NCI-H1930 (cell line): Measurements from ENCODE around the gene IGFL2.
"Not testable (repeated sequence)": the region's sequence is repeated elsewhere in the genome, so short reads cannot be mapped to it uniquely, and the experiment has no call there.

ENCODE experiments used
- DNase-seq, 2 experiments: peaks; one replicate each; lab custom pipeline; 2025; lab: John Stamatoyannopoulos, UW

The IGFL2 gene

DNA sequence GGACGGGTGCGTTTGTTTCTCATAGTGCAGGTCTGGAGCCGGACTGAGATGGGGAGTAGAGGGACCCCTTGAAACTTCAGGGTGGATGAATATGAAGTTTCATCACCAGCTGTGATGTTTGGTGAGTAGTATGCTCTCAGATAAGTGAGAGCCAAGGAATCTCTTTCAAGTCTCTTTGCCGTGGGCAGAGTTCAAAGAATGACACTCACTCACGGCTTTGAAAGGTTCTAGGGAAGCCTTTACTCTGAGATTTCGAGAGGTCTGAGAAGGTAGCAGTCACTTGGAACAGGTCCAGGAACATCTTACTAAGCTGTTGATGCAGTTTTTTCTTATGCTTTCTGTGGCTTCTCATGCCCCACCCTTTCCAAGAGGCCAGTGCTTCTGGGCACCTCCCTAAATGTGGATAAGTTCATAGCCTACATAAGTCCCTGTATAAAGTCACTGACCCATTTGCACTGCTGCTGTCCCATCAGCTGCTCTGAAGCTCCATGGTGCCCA, at the start of gene IGFL2:
TSS of gene IGFL2 (plus strand) at position 448 of the 498 bp plus-strand sequence. CDS start at position 489, 41 bp downstream.
- no peak for DNase-seq

DNA sequence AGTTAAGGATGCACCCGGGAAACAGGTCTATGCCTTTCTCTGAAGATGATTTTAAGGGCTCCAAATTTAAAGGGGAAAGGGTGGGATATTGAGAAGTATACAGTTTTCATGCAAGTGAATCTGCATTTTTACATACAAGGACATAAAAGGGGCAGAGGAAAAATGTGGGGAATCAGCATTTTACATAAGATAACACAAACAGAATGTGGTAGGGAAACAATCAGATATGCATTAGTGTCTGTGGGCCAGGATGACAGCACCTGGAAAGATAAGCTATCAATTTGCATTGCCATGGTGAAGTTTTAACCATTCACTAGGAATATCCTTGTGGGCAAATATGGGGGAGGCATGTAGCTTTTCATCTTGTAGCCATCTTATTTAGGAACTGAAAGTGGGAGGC, 47.7 kb upstream of the IGFL2 start:
- DNase-seq, result no peak

DNA sequence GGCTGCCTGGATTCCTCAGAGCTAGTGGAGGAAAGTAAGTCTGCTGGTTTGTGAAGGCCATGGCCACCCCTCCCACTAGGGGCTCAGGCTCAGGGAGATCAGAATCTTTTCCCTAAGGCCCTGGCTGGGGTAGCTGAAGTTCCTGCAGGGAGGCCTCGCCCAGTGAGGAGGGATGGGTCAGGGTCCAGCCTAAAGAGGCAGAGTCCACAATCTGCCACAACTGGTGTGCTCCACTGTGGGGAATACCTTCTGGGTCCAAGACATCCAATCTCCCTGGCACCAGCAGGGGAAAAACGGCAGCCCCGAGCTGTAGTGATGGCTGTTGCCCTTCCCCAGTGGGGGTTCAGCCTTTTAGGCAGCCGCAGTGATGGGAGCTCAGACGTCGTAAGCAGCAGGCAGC, 46.7 kb upstream of the IGFL2 start:
- no peak for DNase-seq

DNA sequence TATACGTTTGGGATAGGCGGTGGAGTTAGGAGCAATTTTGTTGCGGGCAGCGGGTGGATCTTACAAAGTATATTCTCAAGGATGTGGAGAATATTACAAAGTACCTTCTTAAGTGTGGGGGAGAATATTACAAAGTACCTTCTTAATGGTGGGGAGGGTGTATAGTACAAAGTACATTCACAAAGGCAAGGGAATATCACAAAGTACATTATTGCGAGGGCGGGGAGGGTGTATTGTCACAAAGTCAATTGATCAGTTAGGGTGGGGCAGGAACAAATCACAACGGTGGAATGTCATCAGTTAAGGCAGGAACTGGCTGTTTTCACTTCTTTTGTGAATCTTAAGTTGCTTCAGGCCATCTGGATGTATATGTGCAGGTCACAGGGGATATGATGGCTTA, 45.7 kb upstream of the IGFL2 start:
- not testable (repeated sequence) for DNase-seq

DNA sequence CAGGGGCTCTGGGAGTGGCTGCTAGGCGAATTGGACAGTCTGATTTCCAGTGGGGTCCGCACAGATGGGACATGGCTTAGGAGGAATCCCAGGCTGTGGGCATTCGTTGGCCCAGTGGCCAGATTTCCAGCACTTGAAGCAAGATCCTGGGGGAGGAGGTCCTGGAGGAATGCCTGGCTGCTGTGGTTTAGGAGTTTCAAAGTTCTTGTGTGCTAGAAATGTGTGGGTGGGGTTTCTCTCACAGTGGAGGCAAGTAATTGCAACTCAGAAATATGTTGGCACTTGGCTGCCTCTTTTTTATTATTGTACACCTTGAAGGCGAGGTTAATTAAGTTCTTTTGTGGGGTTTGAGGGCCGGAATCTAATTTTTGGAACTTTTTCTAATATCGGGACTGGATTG, 40.7 kb upstream of the IGFL2 start:
- DNase-seq, result no peak

DNA sequence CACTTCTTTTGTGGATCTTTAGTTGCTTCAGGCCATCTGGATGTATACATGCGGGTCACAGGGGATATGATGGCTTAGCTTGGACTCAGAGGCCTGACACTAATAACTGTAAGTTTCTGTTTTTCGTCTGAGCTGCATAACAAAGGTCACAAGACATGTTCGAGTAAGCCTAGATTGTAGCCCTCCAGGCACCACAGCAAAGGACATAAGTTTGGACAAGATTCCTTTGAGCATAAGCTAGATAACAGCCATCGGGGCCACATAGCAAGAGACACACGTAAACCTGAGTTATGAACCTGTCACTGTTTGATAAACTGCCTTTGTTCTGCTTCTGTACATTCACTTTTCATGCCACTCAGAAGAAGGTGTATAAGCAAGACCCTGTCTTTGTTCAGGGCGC, 38.2 kb upstream of the IGFL2 start:
- no peak for DNase-seq

DNA sequence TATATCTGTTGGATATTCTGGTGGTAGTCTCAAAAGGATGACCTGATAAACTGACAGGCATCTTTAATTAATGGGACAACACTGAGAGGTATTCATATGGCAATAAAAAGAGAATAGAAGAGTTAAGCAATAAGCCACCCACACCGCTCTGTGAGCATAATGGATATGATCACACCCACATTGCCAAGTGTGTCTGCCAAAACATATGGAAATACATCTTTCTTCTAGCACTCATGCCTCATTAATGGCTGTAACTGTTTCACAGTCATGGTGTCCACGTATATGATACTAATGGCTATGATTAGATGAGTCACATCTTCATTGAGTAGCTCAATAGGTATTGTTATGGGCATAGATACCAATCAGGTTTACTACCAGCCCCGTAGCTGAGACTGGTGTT, 36.7 kb upstream of the IGFL2 start:
- DNase-seq, result peak; percentile 33 to 81

DNA sequence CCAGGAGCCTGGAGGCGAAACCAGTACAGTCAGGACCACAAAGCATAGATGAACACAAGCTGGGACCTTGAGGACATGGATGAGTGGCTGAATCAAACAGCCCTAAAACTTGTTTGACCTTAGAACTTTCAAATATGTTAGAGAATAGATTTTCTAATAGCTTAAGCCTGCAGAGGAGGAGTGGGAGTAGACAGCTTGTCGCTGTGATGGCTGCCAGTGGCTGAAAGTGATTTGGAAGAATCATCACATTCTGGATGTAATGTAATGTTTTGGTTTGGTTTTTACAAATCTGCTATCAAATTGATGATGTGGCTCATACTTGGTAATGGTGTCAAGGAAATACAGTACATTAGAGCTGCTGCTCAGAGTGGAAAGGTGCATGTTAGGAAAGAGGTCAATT, 35.5 kb upstream of the IGFL2 start:
- no peak for DNase-seq

DNA sequence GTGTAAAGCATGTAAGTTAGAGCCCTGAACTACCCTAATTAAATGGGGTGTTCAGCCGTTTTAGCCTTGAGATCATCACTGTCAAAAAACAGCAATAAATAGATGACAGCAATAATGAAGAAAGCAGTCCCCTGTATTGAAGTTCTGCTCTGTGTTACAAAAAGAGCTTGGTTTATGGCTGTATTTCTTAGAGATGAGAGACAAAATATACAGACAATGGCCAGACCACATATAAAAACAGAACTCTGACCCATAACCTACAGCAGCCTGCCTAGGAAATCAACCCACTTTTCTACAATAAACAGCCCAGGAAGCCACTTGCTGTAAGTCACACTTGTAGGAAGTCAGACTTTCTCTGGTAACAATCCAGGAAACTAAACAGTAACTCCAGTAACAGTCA, 34.3 kb upstream of the IGFL2 start:
- DNase-seq, result no peak

DNA sequence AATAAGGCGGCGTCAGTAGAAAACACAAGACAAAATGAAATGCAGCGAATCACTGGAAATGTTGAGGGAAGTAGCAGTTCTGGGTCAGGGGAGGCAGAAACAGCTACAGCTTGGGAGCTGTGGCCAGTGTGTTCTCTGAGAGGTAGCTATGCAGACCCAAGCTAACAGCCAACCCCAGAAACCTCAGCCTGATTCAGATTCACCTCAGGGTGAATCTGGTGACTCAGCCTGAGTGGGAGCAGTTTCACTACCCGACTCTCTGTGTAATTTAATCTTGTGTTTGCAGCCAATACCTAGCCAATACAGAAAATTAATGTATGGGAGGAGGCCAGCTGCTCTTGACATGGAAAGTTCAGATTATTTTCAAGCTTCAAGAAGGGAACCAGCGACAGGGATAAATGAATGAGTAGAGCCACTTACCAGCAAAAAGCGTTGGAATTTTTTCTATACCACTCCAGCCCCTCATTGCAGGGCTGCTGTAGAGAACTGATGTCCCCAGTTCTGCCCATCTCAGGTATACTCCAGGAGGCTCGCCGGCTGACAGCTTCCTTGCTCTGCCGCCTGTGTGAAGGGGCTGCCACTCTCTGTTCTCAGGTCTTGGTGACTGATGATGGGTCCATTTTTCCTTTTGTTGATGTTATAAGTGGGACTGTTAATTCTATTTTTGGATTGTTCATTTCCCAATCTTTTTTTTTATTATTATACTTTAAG, 32.5 kb upstream of the IGFL2 start:
- DNase-seq, result no peak

DNA sequence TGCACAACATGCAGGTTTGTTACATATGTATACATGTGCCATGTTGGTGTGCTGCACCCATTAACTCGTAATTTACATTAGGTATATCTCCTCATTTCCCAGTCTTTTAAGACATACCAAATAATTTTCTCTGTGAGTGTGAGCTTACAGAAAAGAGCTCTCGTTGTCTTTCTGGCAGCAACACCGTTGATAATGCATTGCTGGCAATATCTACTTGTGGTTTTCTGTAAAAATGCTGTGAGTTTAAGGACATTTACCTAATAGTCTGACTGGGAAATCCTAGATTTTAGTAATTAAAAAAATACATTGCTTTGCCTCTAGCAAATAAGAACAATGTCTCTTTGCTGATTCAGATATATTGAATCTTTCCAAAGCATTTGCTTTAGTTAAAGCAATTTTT, 31.9 kb upstream of the IGFL2 start:
- DNase-seq, result no peak

DNA sequence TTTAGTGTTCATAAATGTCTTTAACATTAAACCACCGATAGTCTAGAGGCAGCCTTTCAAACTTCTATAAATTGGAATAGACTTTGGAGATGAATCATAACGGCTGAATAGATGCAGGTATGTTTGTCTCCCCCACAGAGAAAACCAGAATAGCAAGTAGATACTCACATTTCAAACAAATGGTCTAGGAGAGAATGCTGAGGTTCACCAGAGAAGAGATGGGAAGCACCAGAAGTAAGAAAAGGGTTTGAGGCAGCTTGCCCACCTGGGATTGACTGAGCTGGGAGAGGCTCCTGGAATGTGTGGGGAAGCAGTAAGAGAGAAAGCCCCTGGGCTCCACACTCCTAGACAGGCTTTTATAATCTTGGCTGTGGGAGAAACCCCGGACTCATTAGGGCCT, 29.9 kb upstream of the IGFL2 start:
- no peak for DNase-seq

DNA sequence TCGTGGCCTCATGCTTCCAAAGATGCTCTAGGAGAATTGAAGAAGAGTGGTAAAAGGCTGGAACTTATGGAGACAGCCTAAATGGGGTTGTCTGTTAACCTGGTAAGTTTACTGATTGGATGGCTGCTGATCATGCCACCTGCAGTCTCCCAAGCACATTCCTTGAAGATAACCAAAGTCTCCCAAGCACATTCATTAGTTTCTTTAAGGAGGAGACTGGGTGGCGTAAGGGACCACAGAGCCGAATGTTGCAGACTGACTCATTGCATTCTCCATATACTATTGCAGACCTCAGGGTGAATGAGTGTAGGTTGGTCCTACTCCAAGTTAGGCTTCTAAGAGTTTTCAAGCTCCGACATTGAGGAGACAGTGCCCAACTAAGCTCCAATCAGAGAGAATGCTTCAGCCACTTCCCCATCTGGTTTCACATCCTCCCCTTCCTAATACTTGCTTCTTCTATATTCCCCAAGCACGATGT, 23.4 kb upstream of the IGFL2 start, which contains the start of gene IGFL3:
TSS of gene IGFL3 (minus strand) at position 51 of the 478 bp plus-strand sequence. CDS start at position 12, 39 bp downstream.
- DNase-seq, result no peak

DNA sequence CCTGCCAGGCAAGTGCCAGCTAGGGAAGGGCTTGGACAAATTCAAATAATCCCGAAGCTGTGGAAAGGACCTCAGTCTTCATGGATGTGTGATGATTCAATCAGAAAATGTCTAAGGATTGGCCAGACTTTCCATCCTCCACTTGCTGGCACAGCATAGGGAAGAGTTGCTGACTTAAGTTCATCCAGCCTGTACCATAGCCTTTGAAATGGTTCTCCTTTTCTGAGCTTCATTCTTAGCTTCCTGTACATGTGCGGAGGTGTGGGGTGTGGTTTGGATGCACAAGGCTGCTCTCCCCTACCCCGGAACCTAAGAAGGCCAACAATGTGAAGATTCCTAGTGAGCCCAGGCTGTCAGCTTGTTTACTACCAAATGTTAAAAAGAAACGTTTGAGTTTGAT, 22.6 kb upstream of the IGFL2 start:
- DNase-seq, result no peak

DNA sequence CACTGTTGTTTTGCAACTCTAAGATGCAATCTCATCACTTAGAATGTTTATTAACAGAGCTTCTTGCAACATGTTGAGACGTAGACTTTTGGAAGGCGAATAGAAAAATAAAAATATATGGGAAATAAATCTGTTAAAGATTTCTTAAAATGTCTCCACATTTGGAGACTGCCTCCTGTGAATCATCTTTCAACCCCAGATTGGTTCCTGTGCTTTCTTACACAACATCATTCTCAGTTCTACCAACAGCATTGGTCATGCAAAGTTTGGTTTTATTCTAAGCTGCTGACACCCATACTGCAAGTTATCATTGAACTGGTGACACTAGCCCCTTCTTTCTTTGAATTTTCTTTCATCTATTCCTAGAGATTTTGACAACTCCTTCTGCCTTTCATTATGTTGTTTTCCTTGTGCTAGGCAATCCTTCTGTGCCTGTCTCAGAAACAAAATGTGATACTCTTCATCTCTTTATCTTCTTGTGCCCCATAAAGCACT, 21.9 kb upstream of the IGFL2 start:
- DNase-seq, result no peak

DNA sequence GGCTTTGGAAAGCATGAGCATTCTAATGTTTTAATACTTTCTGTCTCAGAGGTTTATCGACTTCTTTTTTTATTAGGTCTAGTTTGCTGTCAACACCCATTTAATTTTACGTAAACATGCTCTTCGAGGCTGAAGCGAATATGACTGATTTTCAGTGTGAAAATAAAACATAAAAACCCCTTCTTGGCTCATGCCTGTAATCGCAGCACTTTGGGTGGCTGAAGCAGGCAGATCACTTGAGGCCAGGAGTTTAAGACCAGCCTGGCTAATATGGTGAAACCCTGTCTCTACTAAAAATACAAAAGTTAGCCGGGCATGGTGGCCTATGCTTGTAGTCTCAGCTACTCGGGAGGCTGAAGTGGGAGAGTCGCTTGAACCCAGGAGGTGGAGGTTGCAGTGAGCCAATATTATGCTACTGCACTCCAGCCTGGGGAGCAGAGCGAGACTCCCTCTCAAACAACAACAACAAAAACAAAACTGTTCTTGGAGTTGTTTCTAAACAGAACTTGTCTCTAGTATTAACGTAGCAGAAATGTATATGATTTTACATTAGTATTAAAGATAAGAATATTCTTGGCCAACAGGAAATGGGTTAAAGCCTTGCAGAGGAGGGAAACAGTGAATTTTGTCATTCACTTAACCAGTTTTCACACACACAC, 16.4 kb upstream of the IGFL2 start:
- DNase-seq, result no peak

DNA sequence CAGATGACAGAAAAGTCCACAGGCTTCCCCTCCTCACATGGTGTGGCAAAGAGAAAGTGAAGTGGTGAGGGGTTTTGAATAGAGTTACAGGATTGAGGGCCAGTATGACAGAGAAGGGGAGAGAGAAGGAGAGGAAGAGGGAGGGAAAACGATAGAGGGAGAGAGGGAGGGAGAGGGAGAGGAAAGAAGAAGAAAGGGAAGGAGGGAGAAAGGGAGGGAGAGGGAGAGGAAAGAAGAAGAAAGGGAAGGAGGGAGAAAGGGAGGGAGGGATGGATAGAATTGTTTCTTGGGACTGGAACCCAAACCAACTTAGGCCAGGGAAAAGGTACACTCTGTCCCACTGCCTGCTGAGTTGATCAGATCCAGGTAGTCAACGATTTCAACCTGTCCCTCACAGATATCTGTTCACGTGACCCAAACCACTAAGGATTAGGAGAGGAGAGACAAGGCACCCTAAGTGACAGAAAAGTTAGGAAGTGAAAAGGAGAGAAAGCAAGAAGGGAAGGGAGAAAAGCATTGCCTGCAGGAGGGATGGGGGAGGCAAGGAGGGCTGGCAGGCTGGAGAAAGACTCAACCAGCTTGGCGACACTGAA, 15.4 kb upstream of the IGFL2 start:
- DNase-seq, result no peak

DNA sequence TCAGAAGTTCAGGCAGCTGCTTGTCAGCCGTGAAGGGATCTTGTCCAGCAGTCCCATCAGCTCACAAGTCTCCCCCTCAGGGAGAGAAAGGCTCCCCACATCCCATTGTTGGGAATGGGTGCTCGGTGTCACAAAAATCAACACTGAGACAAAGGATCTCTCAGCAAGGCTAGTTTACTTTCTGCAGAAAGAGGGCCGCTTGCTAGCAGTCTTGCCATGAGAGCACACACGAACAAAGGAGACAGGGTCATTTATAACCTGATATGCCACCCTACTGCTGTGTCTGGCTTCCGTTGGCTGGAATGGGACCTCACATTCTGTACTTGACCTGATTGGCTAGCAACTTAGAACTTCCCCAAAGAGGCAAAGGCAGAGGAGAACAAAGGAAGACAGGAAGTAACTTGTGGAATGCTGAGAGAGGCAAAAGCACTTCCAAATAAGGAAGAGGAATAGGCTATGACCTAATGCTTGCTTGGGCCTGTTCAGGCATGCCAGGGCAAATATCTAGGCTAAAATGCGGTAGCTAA, 14.9 kb upstream of the IGFL2 start:
- DNase-seq, result peak in 1 of 2 experiments; percentile 42

DNA sequence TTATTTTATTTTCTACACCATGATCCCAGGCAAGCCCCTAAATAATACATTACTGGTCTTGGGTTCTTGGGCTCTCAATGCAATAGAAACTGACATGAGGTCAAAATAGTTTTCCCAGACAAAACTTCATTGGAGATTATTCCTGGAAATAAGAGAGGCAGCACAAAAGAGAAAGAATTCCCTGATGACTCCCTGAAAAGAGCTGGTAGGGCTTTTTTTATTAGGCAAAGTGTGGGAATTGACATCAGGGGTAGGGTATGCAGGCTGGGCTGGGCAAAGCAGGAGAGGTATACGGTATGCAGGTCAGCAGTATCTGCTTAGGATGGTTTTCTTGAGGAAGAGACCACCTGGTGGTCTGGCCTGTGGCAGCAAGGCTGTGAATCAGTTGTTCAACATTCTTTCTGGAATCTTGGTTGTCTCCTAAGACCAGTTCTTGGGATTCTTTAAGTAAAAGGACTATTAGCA, 14.2 kb upstream of the IGFL2 start:
- no peak for DNase-seq

DNA sequence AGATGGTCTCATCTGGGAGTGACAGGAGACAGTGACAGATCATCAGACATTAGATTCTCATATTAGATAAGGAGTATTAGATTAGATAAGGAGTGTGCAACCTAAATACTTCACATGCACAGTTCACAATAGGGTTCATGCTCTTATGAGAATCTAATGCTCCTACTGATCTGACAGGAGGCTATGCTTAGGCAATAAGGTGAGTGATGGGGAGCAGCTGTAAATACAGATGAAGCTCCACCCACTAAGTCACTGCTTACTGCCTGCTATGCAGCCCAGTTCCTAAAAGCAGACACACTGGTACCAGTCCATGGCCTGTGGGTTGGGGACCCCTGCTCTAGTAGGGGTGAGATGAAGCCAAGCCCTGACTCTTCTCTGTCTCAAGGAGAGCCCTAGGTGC, 13.5 kb upstream of the IGFL2 start:
- no peak for DNase-seq

DNA sequence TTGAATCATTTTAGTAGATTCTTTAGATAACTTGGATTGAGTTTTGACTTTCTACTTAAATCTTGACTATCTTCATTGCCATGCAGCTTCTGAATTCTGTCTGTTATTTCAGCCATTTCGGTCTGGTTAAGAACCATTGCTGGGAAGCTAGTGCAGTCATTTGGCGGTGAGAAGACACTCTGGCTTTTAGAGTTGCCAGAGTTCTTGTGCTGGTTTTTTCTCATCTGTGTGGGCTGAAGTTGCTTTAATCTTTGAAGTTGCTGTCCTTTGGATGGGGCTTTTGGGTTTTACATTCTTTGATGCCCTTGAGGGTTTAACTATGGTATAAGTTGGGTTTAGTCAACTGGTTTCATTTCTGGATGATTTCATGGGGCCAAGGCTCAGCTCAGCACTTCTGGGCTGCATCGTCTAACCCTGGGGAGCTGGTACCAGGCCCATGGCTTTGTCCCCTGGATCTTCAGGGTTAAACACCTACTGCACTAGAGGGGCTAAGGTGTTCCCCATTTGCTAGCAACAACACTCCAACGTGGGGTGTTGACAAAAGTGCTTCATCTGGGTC, 10.0 kb upstream of the IGFL2 start:
- DNase-seq, result no peak

DNA sequence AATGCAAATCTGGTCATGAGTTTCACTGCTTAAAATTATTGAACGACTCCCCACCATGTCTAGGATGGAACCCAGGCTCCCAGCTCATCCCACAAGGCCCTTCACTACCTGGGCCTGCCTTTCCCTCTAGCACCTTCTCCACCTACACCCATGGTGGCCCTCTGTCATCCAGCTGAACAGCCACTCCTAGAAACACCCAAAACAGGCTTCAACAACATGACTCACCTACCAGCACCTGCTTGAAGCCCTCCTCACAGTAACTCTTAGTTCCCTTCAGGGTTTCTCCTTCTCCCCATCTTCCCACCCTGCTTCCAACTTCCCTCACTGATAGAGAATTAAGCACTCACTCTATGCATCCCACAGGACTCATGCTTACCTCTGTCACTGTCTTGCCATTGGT, 6.6 kb upstream of the IGFL2 start:
- DNase-seq, result no peak
